ENCODE data around the gene ENTPD3.
"Not testable (repeated sequence)": the region's sequence is repeated elsewhere in the genome, so short reads cannot be mapped to it uniquely, and the experiment has no call there.

Gene ENTPD3

GRCh38 chr3:40453933-40454332 lies 66.9 kb downstream of the ENTPD3 start:
- H3K4me3 ChIP-seq (ENCODE audit: low read depth in 1 of 2, low read length in 1 of 2), result peak overlapping the region; percentile 77 to 87
- H3K4me1 ChIP-seq (ENCODE audit: control insufficient read depth in 1 of 2, insufficient read depth in 1 of 2, low read depth in 1 of 2, low read length in 1 of 2), result peaks cover 36 to 40% of the 10 kb centered on the region in 2 experiments
- H3K27ac ChIP-seq, result peak overlapping the region; percentile 89
- H3K27me3 ChIP-seq, result peaks cover 6% of the 10 kb centered on the region
- H3K36me3 ChIP-seq, result peaks cover 7% of the 10 kb centered on the region
- H3K9me3 ChIP-seq, result no peaks in the 10 kb centered on the region
- TF ChIP-seq, protein P1, sequence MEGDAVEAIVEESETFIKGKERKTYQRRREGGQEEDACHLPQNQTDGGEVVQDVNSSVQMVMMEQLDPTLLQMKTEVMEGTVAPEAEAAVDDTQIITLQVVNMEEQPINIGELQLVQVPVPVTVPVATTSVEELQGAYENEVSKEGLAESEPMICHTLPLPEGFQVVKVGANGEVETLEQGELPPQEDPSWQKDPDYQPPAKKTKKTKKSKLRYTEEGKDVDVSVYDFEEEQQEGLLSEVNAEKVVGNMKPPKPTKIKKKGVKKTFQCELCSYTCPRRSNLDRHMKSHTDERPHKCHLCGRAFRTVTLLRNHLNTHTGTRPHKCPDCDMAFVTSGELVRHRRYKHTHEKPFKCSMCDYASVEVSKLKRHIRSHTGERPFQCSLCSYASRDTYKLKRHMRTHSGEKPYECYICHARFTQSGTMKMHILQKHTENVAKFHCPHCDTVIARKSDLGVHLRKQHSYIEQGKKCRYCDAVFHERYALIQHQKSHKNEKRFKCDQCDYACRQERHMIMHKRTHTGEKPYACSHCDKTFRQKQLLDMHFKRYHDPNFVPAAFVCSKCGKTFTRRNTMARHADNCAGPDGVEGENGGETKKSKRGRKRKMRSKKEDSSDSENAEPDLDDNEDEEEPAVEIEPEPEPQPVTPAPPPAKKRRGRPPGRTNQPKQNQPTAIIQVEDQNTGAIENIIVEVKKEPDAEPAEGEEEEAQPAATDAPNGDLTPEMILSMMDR (IDR thresholded peaks at IDR 0.05), result no peak

DNA sequence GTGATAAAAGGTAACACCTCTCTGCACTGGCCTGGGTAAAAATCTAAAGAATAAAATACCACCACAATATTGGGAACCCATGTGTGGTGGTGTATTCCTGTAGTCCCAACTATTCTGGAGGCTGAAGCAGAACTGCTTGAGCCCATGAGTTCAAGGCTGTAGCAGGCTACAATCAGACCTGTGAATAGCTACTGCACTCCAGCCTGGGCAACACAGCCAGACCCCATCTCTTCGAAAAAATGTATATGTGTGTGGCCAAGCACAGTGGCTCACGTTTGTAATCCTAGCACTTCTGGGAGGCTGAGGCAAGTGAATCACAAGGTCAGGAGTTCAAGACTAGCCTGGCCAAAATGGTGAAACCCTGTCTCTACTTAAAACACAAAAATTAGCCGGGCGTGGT lies 68.3 kb downstream of the ENTPD3 start:
- no peak overlapping the region for H3K4me3 ChIP-seq (ENCODE audit: low read depth in 1 of 2, low read length in 1 of 2)
- TF ChIP-seq, protein P1 (IDR thresholded peaks at IDR 0.05), result no peak
- H3K27me3 ChIP-seq, result peaks cover 6% of the 10 kb centered on the region
- H3K4me1 ChIP-seq (ENCODE audit: control insufficient read depth in 1 of 2, insufficient read depth in 1 of 2, low read depth in 1 of 2, low read length in 1 of 2), result peaks cover 36 to 40% of the 10 kb centered on the region in 2 experiments
- no peak overlapping the region for H3K27ac ChIP-seq
- H3K9me3 ChIP-seq, result no peaks in the 10 kb centered on the region
- peaks cover 17% of the 10 kb centered on the region for H3K36me3 ChIP-seq

DNA sequence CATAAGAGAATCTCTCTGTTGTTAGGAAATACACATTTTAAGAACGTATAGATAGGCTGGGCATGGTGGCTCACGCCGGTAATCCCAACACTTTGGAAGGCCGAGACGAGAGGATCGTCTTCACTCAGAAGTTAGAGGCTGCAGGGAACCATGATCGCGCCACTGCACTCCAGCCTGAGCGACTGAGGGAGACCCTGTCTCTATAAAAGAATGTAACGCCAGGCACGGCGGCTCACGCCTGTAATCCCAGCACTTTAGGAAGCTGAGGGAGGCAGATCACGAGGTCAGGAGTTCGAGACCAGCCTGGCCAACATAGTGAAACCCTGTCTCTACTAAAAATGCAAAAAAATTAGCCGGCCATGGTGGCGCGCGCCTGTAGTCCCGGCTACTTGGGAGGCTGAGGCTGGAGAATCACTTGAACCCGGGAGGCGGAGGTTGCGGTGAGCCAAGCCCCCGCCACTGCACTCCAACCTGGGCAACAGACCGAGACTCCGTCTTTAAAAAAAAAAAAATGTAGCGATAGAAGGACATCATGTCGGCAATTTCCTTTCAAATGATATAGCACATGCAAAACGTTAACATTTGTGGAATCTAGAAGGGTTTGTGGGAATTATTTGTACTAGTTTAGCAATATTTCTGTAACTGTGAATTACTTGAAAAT lies 69.4 kb downstream of the ENTPD3 start:
- peaks cover 6% of the 10 kb centered on the region for H3K27me3 ChIP-seq
- H3K9me3 ChIP-seq, result no peaks in the 10 kb centered on the region
- H3K27ac ChIP-seq, result peak overlapping the region; percentile 81
- TF ChIP-seq, protein P1 (IDR thresholded peaks at IDR 0.05), result no peak
- peaks cover 36 to 40% of the 10 kb centered on the region in 2 experiments for H3K4me1 ChIP-seq (ENCODE audit: control insufficient read depth in 1 of 2, insufficient read depth in 1 of 2, low read depth in 1 of 2, low read length in 1 of 2)
- H3K4me3 ChIP-seq (ENCODE audit: low read depth in 1 of 2, low read length in 1 of 2), result peak overlapping the region; percentile 67 to 91
- H3K36me3 ChIP-seq, result peaks cover 27% of the 10 kb centered on the region

GRCh38 chr3:40456940-40457823 lies 70.2 kb downstream of the ENTPD3 start, which contains the start of gene RPL14:
Gene RPL14 (plus strand): TSS chr3:40457339. CDS start chr3:40457472, 133 bp downstream.
- Histone ChIP-seq H3K4me3 (ENCODE audit: low read depth in 1 of 2, low read length in 1 of 2) (peak within 1 kb of the TSS; percentile 67 to 91), H3K27ac (peak within 1 kb of the TSS; percentile 81), H3K27me3 (peaks cover 6% of the 10 kb centered on the region), H3K4me1 (ENCODE audit: control insufficient read depth in 1 of 2, insufficient read depth in 1 of 2, low read depth in 1 of 2, low read length in 1 of 2) (peaks cover 32 to 36% of the 10 kb centered on the region in 2 experiments), H3K36me3 (peaks cover 35% of the 10 kb centered on the region), H3K9me3 (no peaks in the 10 kb centered on the region)
- TF ChIP-seq, protein P1 (IDR thresholded peaks at IDR 0.05), result no peak

DNA sequence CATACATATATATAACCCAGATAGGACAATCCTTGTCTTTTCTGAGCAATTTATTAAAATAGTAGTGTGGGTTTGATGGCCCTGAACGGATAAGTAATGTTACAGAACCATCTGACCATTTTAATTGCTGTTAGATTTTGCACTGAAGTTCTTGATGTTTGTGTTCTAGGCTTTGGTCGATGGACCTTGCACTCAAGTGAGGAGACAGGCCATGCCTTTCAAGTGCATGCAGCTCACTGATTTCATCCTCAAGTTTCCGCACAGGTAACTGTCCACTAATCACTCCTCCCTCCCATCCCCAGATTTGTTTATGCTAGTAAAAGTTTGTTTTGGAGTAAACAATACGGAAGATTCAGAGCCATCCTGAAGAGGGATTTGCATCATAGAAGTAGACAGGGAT lies 71.5 kb downstream of the ENTPD3 start:
- Histone ChIP-seq H3K9me3 (no peaks in the 10 kb centered on the region), H3K27ac (no peak overlapping the region), H3K27me3 (peaks cover 6% of the 10 kb centered on the region), H3K4me3 (ENCODE audit: low read depth in 1 of 2, low read length in 1 of 2) (no peak overlapping the region), H3K36me3 (peaks cover 48% of the 10 kb centered on the region), H3K4me1 (ENCODE audit: control insufficient read depth in 1 of 2, insufficient read depth in 1 of 2, low read depth in 1 of 2, low read length in 1 of 2) (peaks cover 24 to 28% of the 10 kb centered on the region in 2 experiments)
- TF ChIP-seq, protein P1 (IDR thresholded peaks at IDR 0.05), result no peak

DNA sequence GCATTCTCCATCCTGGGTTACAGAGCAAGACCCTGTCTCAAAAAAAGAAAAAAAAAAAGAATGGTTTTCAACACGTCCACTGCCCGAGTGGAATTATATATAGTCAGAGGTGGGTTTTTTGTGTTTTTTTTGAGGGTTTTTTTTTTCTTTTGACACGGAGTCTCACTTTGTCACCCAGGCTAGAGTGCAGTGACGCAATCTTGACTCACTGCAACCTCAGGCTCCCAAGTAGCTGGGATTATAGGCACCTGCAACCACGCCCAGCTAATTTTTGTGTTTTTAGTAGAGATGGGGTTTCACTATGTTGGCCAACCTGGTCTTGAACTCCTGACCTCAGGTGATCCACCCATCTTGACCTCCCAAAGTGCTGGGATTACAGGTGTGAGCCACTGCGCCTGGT lies 73.5 kb downstream of the ENTPD3 start:
- not testable (repeated sequence) for H3K4me3 ChIP-seq (ENCODE audit: low read depth in 1 of 2, low read length in 1 of 2); H3K27me3 ChIP-seq; H3K9me3 ChIP-seq; H3K27ac ChIP-seq
- H3K4me1 ChIP-seq (ENCODE audit: control insufficient read depth in 1 of 2, insufficient read depth in 1 of 2, low read depth in 1 of 2, low read length in 1 of 2), result peaks cover 19 to 23% of the 10 kb centered on the region in 2 experiments
- H3K36me3 ChIP-seq, result peaks cover 61% of the 10 kb centered on the region

Data from neutrophil (primary cell).